ENCODE measurements around the gene IL21R.

DNA sequence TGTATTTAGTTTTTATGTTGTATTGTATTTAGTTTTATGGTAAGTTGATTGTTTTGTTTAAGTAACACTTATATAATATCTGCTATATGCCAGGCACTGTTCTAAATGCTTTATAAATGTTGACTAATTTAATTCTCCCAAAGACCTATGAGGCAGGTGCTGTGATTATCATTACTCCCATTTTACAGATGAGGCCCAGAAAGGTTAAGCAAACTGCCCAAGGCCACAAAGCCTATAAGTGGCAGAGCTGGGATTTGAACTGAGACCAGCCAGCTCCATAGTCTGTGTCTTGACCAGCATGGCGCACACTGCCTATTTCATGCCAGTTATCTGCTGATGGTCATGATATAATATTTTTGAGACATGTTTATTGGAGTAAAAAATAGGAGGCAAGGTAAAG, 24.0 kb downstream of the IL21R start:
- TF ChIP-seq, protein P1, sequence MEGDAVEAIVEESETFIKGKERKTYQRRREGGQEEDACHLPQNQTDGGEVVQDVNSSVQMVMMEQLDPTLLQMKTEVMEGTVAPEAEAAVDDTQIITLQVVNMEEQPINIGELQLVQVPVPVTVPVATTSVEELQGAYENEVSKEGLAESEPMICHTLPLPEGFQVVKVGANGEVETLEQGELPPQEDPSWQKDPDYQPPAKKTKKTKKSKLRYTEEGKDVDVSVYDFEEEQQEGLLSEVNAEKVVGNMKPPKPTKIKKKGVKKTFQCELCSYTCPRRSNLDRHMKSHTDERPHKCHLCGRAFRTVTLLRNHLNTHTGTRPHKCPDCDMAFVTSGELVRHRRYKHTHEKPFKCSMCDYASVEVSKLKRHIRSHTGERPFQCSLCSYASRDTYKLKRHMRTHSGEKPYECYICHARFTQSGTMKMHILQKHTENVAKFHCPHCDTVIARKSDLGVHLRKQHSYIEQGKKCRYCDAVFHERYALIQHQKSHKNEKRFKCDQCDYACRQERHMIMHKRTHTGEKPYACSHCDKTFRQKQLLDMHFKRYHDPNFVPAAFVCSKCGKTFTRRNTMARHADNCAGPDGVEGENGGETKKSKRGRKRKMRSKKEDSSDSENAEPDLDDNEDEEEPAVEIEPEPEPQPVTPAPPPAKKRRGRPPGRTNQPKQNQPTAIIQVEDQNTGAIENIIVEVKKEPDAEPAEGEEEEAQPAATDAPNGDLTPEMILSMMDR (IDR thresholded peaks at IDR 0.05) = no peak
- TF ChIP-seq POLR2A (IDR thresholded peaks at IDR 0.05) = no peak
